NCI-H1048 (cell line): ENCODE results near the gene FKBP8.
A peak's percentile ranks its signal among the peaks of the same experiment; 100 is the strongest.
"Not testable (repeated sequence)": the region's sequence is repeated elsewhere in the genome, so short reads cannot be mapped to it uniquely, and the experiment has no call there.

Experiments
- DNase-seq: peaks from one replicate; lab custom pipeline; 2025; lab: John Stamatoyannopoulos, UW

The FKBP8 gene

DNA sequence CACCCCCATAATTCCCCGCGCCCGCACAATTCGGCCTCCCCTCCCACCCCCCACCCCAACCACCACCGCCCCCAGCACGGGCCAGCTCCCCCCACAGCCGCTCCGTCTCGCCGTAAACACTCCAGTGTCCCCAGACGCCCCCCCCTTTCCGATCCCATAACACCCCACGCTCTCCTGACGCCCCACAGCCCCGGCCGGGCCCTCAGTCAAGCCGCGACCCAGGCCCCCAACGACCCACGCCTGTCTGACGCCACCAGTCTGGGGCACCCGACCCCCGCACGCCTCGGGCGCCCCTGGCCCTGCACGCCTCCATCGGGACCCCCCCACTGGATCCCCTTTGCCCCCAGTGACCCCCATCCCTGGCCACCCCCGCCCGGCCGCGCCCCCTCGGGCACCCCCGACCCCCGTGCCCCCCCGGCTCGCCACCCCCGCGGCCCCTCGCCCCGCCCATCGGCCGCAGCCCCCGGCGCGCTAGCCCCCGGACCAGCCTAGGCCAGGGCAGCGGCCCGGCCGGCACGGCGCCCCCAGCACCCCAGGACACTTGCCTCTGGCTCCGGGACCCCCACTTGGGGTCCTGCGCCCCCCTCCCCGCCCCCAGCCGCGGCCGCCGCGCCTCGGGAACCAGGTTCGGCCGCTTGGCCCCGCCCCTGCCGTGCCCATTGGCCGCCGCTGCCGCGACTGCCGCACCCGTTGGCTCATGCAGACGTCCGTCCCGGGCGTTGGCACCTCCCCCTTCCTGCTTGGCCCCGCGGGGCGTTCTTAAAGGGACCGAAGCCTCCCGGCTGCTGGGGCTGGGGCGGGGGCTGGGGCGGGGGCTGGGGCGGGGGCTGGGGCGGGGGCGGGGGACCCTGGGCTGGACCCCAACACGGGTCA lies at the start of gene FKBP8:
Gene FKBP8, minus strand, starts transcription at position 633 of the 873 bp plus-strand sequence. CDS start 1,603 bp downstream, outside the sequence.
- DNase-seq: peak; percentile 56

DNA sequence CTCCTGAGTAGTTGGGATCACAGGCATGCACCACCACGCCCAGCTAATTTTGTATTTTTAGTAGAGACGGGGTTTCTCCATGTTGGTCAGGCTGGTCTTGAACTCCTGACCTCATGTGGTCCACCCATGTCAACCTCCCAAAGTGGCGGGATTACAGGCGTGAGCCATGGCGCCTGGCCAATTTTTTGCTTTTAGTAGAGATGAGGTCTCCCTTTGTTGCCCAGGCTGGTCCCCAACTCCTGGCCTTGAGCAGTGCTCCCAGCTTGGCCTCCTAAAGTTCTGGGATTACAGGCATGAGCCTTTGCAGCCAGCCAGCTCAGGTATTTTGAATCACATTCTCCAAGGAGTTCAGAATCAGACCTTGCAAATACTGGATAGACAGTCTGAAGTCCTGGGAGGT lies 49.4 kb upstream of the FKBP8 start:
- DNase-seq: not testable (repeated sequence)

DNA sequence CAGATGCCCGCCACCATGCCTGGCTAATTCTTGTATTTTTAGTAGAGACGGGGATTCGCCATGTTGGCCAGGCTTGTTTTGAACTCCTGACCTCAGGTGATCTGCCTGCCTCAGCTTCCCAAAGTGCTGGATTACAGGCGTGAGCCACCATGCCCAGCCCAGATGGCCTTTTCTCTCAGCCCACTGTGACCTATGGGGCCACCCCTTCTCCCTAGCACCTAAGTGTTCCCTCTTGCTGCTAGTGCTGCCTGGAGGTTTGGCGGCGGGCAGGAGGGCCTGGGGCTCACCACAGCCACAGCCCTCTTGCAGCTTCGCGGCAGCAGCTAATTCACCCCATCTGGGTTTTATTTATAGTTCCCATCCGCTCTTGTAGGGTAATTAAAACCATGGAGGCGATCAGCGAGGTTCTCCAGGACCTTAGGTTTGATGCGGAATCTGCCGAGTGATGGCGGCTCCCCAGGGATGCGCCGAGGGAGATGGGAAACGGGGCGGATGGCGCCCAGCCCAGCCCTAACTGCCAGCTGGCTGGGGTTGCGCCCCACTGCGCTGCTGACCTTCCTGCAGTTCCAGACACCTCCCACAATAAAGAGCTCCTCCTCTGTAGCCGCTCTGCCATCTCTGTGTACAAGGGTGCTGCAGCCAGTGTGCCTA lies 48.5 kb upstream of the FKBP8 start:
- DNase-seq: no peak

DNA sequence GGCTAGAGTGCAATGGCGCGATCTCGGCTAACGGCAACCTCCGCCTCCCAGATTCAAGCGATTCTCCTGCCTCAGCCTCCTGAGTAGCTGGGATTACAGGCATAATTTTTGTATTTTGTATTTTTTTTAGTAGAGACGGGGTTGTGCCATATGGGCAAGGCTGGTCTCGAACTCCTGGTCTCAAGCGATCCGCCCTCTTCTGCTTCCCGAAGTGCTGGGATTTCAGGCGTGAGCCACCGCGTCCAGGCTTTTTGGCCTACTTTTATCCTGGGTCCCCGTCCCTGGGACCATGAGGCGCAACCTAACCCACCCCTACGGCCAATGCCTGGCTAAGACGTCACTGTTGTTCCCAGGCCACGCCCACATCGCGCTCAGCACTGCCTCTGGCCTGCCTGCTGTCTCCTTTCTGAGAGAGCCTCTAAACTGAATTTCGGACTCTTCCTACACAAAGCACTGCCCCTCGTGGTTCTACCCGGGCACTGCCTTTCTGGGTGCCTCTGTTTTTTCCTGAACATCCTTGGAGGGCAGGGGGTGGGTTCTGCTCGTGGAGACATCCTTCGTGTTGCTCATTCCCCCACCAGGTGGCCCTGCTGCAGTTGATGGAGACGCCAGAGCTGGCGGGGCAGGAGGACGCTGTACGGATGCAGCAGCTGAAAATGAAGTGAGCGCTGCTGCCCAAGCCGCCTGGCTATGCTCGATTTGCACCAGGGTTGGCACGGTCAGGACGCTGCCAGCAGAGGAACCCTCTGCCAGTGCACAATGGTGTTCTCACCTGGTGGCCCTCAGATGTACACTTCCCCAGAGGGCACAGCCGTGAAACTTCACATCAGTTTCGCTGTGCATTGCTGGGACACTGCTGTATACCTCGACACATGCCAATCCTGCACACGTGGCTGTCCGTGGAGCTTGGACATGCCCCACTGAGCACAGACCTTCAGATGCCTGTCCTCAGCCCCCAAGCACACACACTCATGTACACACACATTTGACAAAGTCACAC lies 47.2 kb upstream of the FKBP8 start:
- DNase-seq: peak; percentile 80

DNA sequence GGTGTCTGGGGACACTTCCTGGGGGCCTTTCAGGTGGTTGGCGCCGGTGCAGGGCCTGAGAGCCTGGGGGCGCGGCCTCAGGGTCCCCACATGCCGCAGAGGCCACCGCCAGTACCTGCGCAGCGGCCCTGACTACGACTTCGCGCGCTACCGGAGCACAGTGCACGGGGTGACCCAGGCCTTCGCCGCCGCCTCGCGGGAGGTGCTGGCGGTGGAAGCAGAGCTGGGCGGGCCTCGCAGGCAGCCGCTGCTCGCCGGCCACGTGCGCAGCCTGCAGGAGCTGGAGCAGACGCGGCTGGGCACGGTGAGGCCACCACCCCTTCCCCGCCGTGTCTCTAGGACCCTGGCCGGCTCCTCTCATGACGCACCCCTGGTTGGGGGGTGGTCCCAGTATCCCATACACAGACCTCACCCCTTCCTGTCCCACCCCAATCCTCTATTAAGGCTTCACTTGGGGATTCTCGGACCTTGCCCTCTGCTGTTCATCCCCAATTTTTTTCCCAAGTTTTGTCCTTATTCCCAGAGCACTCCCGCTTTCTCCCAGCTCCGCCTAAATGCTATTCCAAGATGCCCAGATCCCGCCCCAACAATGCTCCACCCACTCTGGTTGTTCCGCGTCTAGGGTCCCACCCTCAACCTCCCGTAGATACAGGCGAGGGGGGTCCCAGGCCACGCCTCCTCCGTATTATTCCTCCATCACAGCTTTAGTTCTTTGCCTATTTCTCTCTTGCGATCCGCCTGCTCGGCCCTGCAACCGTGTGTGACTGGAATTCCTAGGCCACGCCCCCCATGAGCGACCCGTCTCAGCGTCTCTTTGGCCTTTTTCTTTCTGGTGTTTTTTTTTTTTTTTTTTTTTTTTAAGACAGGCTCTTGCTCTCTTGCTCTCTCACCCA lies 46.3 kb upstream of the FKBP8 start:
- DNase-seq: peak; percentile 91

DNA sequence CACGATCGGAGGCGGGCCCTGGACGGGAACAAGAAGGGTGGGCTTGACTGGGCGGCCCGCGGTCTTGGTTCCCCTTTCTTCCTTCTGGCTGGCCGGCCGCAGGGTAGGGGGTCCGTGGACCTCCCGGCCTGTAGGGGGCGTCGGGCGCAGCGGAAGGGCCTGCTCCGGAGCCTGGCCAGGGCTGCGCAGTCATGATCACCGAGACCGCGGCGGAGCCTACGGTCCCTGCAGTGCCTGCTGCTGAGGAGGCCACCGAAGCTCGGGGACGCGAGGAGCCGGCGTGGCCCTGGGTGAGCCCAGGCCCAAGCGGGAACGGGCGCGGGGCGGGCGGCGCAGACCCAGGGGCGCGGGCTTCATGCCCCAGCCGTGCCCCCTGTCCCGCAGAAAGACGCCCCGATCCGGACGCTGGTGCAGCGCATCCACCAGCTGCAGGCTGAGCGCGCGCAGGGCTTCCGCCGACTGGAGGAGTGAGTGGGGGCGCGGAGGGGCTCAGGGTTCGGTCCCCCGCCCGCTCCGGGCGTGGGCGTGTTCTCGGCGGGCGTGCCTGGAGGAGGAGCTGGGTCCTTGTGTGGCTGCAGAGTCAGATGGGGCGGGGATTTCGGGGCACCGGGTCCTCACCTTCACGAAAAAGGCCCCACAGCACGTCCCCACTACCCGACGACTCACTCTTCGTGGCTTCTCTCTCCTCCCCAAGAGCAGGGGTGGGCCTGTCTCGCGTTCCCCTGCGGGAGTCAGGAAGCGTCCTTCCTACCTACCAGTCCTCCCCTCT lies 45.4 kb upstream of the FKBP8 start, which contains the start of gene REX1BD:
Gene REX1BD, plus strand, starts transcription at position 188 of the 769 bp plus-strand sequence. Its CDS starts 4 bp downstream, at position 192.
- DNase-seq: peak; percentile 36

DNA sequence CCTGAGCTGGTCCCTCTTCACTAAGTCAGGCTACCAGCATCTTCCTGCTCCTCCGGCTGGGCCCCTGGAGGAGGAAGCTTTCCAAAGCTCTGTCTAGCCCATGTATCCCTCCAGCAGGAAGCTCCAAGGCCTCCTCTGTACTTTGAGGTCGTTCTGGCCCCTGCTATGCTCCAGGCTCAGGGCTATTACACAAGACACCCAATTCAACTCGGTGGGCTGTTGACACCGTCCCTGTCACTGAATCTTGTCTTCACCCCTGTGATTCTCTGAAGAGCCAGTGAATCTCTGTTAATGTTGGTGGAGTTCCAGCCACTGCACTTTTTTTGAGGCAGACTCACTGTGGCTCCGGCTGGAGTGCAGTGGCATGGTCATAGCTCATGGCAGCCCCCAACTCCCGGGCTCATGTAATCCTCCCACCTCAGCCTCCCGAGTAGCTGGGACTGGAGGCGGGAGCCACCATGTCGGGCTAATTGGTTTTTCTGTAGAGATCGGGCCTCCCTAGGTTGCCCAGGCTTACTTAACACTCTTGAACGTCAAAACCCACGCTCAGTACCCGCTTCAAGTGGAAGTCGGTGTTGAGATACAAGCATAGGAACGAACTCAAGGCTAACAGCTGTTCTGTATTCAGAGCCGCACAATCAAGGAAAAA lies 44.7 kb upstream of the FKBP8 start:
- DNase-seq: no peak

DNA sequence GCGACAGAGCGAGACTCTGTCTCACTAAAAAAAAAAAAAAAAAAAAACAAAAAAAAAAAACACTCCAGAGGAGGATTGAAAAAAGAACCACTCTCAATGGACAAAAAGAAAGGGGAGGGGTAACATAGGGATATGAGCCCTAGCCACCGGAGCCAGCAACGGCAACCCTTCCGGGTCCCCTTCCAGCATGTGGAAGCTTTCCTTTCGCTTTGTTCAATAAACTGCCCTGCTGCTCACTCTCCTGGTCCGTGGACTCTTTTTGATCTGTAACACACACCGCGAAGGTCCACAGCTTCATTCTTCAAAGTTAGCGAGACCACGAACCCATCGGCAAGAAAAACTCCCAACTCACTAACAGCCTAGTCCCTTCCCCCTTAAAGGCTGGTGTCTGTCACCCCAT lies 44.2 kb upstream of the FKBP8 start:
- no peak for DNase-seq

DNA sequence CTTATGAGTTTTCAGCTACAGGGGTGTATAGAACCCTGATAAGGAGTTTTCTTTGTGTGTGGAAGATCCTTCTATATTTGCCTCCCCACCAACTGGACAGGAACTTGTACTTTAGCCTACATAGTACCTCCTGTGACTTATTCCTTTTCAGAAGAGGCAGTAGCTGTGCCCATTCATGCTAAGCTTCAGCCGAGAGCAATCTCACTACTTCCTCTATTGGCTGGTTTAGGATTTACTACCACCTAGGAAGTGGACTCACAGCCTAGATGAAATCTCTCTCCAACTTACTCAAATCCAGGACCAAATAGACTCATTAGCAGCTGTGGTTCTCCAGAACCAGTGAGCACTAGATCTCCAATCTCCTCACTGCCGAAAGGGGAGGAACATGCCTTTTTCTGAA lies 42.9 kb upstream of the FKBP8 start:
- no peak for DNase-seq

- DNase-seq: no peak
These were observed 36.9 kb upstream of the FKBP8 start for GRCh38 chr19:18580311-18580710.

DNA sequence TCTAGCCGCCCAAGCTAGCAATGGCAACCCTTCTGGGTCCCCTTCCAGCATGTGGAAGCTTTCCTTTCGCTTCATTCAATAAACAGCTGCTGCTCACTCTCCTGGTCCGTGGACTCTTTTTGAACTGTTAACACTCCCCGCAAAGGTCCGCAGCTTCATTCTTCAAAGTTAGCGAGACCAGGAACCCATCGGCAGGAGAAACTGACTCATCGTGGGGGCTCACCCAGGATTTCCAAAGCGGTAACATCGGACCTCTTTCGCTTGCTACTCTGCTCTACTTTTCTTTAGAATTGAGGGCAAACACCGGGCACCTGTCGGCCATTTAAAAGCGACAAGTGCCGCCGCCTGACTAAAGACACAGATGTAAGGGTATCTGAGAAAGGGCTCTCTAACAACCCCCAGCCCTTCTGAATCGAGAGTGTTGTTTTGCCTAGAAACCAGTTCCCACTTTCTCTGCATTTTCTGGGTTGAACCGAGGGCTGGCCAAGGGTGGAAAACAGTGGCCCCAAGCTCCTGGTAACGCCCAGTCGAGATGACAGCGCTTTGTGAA lies 34.1 kb upstream of the FKBP8 start:
- no peak for DNase-seq

GRCh38 chr19:18576383-18576782 lies 33.0 kb upstream of the FKBP8 start:
- DNase-seq: no peak

DNA sequence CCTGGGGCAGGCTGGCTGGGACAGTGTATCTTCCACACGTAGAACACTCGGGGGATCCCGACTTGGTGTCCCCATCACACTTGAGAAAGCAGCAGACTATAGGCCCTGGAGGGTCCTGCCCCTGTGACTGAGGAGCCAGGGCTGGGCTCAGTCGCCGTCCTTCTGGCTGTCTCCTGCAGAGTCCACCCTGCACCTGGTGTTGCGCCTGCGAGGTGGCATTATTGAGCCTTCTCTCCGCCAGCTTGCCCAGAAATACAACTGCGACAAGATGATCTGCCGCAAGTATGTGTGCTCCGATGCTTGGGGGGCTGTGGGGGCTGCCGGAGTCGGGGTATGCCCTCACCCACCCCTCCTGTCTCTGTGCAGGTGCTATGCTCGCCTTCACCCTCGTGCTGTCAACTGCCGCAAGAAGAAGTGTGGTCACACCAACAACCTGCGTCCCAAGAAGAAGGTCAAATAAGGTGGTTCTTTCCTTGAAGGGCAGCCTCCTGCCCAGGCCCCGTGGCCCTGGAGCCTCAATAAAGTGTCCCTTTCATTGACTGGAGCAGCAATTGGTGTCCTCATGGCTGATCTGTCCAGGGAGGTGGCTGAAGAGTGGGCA lies 31.4 kb upstream of the FKBP8 start:
- DNase-seq: no peak

- peak; percentile 95 for DNase-seq
These were observed 28.4 kb upstream of the FKBP8 start, which contains the start of gene UBA52 for GRCh38 chr19:18571564-18572344. Gene UBA52, plus strand, starts transcription at chr19:18571857. Its CDS starts 1,444 bp downstream, at chr19:18573301.

GRCh38 chr19:18568367-18568766 lies 25.0 kb upstream of the FKBP8 start:
- DNase-seq: no peak

DNA sequence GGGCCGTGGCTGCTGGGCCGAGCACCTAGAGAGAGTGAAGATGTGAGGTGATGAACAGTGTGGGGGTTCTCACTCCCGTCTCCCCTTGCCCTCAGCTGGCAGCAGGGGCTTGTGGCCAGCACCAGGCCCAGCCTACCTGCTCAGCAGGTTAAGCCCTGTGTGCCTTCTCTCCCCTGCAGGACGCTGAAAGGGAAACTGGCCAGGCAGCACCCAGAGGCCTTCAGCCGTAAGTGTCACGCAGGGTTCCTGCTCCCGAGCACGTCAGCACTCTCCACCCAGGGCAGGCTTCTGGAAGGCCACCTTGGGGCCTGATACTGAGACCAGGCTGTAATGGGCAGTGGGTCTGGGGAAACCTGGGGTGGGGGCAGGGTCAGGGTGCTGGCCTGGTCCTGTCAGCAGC lies 23.6 kb upstream of the FKBP8 start:
- no peak for DNase-seq

GRCh38 chr19:18562086-18562485 lies 18.7 kb upstream of the FKBP8 start:
- no peak for DNase-seq

DNA sequence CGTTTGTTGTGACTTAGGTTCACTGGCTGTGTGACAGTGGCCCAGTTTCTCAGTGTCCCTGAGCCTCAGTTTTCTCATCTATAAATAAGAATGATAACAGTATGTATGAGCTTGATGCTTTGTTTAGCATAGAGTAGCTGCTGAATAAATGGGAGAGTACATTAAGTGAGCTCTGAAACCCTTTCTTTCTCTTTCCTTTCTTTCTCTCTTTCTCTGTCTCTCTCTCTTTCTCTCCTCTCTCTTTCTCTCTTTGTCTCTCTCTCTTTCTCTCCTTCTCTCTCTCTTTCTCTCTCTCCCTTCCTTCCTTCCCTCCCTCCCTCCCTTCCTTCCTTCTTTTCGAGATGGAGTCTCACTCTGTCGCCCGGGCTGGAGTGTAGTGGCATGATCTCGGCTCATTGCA lies 16.3 kb upstream of the FKBP8 start:
- no peak for DNase-seq
